IMR-90 (cell line): Measurements from ENCODE around the gene HNF1B.

Experiments used
- BHLHE40 ChIP-seq: fragments of 150-350 bp; IDR thresholded peaks from 2 replicates; pipeline ENCODE4 v1.6.1; 2016; ENCODE audit warnings: mild to moderate bottlenecking, low read depth, low read length
- FOS ChIP-seq: fragments of 150-350 bp; IDR thresholded peaks from 2 replicates; pipeline ENCODE4 v1.6.1; 2016; ENCODE audit warnings: low read depth, low read length
- MAFK ChIP-seq: IDR thresholded peaks from 2 replicates; pipeline ENCODE4 v1.6.1; 2012; ENCODE audit warnings: low read depth, low read length, improper control_type of control experiment
- MAZ ChIP-seq: IDR thresholded peaks from 2 replicates; pipeline ENCODE4 v1.6.1; 2012; ENCODE audit warnings: low read depth, mild to moderate bottlenecking, low read length, improper control_type of control experiment, moderate library complexity, borderline replicate concordance
- MXI1 ChIP-seq: IDR thresholded peaks from 2 replicates; pipeline ENCODE4 v1.6.1; 2012; ENCODE audit warnings: low read depth, mild to moderate bottlenecking, low read length, moderate library complexity, borderline replicate concordance
- POLR2A ChIP-seq: IDR thresholded peaks from 2 replicates; pipeline ENCODE4 v1.6.1; 2012; ENCODE audit warnings: mild to moderate bottlenecking, low read depth, low read length
- RAD21 ChIP-seq: IDR thresholded peaks from 2 replicates; pipeline ENCODE4 v1.6.1; 2012; ENCODE audit warnings: low read length, improper control_type of control experiment
- RCOR1 ChIP-seq: IDR thresholded peaks from 2 replicates; pipeline ENCODE4 v1.6.1; 2012; ENCODE audit warnings: mild to moderate bottlenecking, low read length, improper control_type of control experiment; ENCODE audit not compliant: insufficient replicate concordance
- SMC3 ChIP-seq: fragments of 150-350 bp; IDR thresholded peaks from 2 replicates; pipeline ENCODE4 v1.6.1; 2016; ENCODE audit warnings: low read depth, mild to moderate bottlenecking, antibody characterized with exemption, low read length, moderate library complexity
- TF ChIP-seq, protein P1 (sequence below): conservative IDR thresholded peaks from 2 replicates; pipeline ENCODE4 v1.5.1; 2012; ENCODE audit warnings: mild to moderate bottlenecking, low read depth, low read length, improper control_type of control experiment
- TF ChIP-seq, protein P2 (sequence below): fragments of 150-350 bp; IDR thresholded peaks from 2 replicates; pipeline ENCODE4 v1.6.1; 2017; ENCODE audit warnings: mild to moderate bottlenecking, antibody characterized with exemption, low read length, low read depth

- TF ChIP-seq, protein P1, sequence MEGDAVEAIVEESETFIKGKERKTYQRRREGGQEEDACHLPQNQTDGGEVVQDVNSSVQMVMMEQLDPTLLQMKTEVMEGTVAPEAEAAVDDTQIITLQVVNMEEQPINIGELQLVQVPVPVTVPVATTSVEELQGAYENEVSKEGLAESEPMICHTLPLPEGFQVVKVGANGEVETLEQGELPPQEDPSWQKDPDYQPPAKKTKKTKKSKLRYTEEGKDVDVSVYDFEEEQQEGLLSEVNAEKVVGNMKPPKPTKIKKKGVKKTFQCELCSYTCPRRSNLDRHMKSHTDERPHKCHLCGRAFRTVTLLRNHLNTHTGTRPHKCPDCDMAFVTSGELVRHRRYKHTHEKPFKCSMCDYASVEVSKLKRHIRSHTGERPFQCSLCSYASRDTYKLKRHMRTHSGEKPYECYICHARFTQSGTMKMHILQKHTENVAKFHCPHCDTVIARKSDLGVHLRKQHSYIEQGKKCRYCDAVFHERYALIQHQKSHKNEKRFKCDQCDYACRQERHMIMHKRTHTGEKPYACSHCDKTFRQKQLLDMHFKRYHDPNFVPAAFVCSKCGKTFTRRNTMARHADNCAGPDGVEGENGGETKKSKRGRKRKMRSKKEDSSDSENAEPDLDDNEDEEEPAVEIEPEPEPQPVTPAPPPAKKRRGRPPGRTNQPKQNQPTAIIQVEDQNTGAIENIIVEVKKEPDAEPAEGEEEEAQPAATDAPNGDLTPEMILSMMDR: no peak
- TF ChIP-seq POLR2A: no peak
- TF ChIP-seq RCOR1: no peak
- no peak for TF ChIP-seq SMC3
- TF ChIP-seq FOS: no peak
- TF ChIP-seq MAFK: no peak
- no peak for TF ChIP-seq BHLHE40
- TF ChIP-seq, protein P2, sequence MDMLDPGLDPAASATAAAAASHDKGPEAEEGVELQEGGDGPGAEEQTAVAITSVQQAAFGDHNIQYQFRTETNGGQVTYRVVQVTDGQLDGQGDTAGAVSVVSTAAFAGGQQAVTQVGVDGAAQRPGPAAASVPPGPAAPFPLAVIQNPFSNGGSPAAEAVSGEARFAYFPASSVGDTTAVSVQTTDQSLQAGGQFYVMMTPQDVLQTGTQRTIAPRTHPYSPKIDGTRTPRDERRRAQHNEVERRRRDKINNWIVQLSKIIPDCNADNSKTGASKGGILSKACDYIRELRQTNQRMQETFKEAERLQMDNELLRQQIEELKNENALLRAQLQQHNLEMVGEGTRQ: no peak
- TF ChIP-seq RAD21: no peak
- no peak for TF ChIP-seq MAZ
- no peak for TF ChIP-seq MXI1
Measured at GRCh38 chr17:37637956-37638355, 106.9 kb downstream of the HNF1B start.
